Neuronal stem cell (in vitro differentiated cells): ENCODE results near the gene CCL7.

Experiments
- DNase-seq: peaks from one replicate; pipeline ENCODE4 v3.0.0-alpha.2; 2013; ENCODE audit warnings: low spot score
- H2AFZ ChIP-seq: one replicate; pipeline ENCODE4 v1.6.1; 2013; ENCODE audit warnings: mild to moderate bottlenecking, low read length, inconsistent platforms
- H2AK5ac ChIP-seq: 2 replicates; pipeline ENCODE4 v1.6.1; 2013; ENCODE audit warnings: low read depth, mild to moderate bottlenecking, inconsistent platforms, low read length, moderate library complexity, mixed read lengths
- H2BK120ac ChIP-seq: 2 replicates; pipeline ENCODE4 v1.6.1; 2013; ENCODE audit warnings: low read depth, mild to moderate bottlenecking, inconsistent platforms, low read length, moderate library complexity, mixed read lengths
- H2BK12ac ChIP-seq: one replicate; pipeline ENCODE4 v1.6.1; 2013; ENCODE audit warnings: low read length, inconsistent platforms
- H2BK15ac ChIP-seq: 2 replicates; pipeline ENCODE4 v1.6.1; 2013; ENCODE audit warnings: mild to moderate bottlenecking, low read length, inconsistent platforms, mixed read lengths
- H2BK5ac ChIP-seq: one replicate; pipeline ENCODE4 v1.6.1; 2013; ENCODE audit warnings: inconsistent platforms, mild to moderate bottlenecking, low read length, moderate library complexity
- H3K14ac ChIP-seq: one replicate; pipeline ENCODE4 v1.6.1; 2013; ENCODE audit warnings: low read length, inconsistent platforms
- H3K18ac ChIP-seq: 2 replicates; pipeline ENCODE4 v1.6.1; 2013; ENCODE audit warnings: low read length, inconsistent platforms
- H3K23ac ChIP-seq: 2 replicates; pipeline ENCODE4 v1.6.1; 2013; ENCODE audit warnings: low read depth, mild to moderate bottlenecking, mixed read lengths, low read length, inconsistent platforms; ENCODE audit not compliant: poor library complexity
- H3K27ac ChIP-seq: replicated peaks from 3 replicates; pipeline ENCODE4 v1.5.1; 2013; ENCODE audit warnings: low read length, inconsistent platforms
- H3K27me3 ChIP-seq, 3 experiments: 2 replicates each; pipeline ENCODE4 v1.6.1; 2013; ENCODE audit warnings: low read length in 3 of 3, mild to moderate bottlenecking in 2 of 3, inconsistent platforms in 1 of 3, low read depth in 1 of 3, mixed read lengths in 1 of 3, moderate library complexity in 1 of 3; ENCODE audit not compliant: control insufficient read depth in 3 of 3, insufficient read depth in 3 of 3
- H3K36me3 ChIP-seq, 2 donors: replicated peaks in 1 of 2; 2 replicates each; pipeline ENCODE4 v1.6.1; 2013; ENCODE audit warnings: low read length in 2 of 2; ENCODE audit not compliant: control insufficient read depth in 2 of 2, insufficient read depth in 2 of 2
- H3K4ac ChIP-seq: 2 replicates; pipeline ENCODE4 v1.6.1; 2013; ENCODE audit warnings: inconsistent platforms, mild to moderate bottlenecking, low read length, moderate library complexity
- H3K4me1 ChIP-seq, 2 donors: 1 replicate in 1 of 2; 2 replicates in 1 of 2; pipeline ENCODE4 v1.6.1; 2013; ENCODE audit warnings: low read length in 2 of 2, low read depth in 1 of 2; ENCODE audit not compliant: control insufficient read depth in 2 of 2, insufficient read depth in 1 of 2
- H3K4me2 ChIP-seq: one replicate; pipeline ENCODE4 v1.6.1; 2013; ENCODE audit warnings: mild to moderate bottlenecking, low read length, inconsistent platforms; ENCODE audit not compliant: insufficient read depth, poor library complexity, severe bottlenecking
- H3K4me3 ChIP-seq, 2 donors: 2 replicates each; pipeline ENCODE4 v1.5.1; 2013; ENCODE audit warnings: low read length in 2 of 2, mild to moderate bottlenecking in 2 of 2, inconsistent platforms in 1 of 2, moderate library complexity in 1 of 2
- H3K79me1 ChIP-seq: one replicate; pipeline ENCODE4 v1.6.1; 2013; ENCODE audit warnings: low read depth, mild to moderate bottlenecking, inconsistent platforms, low read length, moderate library complexity
- H3K9ac ChIP-seq: one replicate; pipeline ENCODE4 v1.6.1; 2013; ENCODE audit warnings: mild to moderate bottlenecking, low read depth, low read length, inconsistent platforms; ENCODE audit not compliant: poor library complexity
- H3K9me3 ChIP-seq, 2 donors: replicated peaks in 1 of 2; 2 replicates each; pipeline versions ENCODE3 to v1.6.1; 2013; ENCODE audit warnings: low read length in 2 of 2, mild to moderate bottlenecking in 2 of 2, inconsistent platforms in 1 of 2, low read depth in 1 of 2, mixed read lengths in 1 of 2, moderate library complexity in 1 of 2; ENCODE audit not compliant: control insufficient read depth in 2 of 2, insufficient read depth in 1 of 2
- H4K8ac ChIP-seq: one replicate; pipeline ENCODE4 v1.6.1; 2013; ENCODE audit warnings: low read depth, mild to moderate bottlenecking, inconsistent platforms, low read length, moderate library complexity
- H4K91ac ChIP-seq: one replicate; pipeline ENCODE4 v1.6.1; 2013; ENCODE audit warnings: low read length, low read depth, mild to moderate bottlenecking, inconsistent platforms; ENCODE audit not compliant: poor library complexity
- WGBS, 2 donors: extraction: QIAGEN DNeasy Blood & Tissue Kit; methylation state at CpG; one replicate each; pipeline ENCODE4 v1.1.7; 2013; ENCODE audit warnings: missing lambda C conversion rate in 2 of 2, mixed read lengths in 1 of 2; ENCODE audit not compliant: insufficient read length in 2 of 2, insufficient replicate concordance in 1 of 2; ENCODE audit errors: extremely low coverage in 2 of 2; 5-methylcytosine and 5-hydroxymethylcytosine counted together

The CCL7 gene

GRCh38 chr17:34251186-34251585 lies 18.8 kb upstream of the CCL7 start:
- H2BK12ac ChIP-seq: no peak overlapping the region
- H2AK5ac ChIP-seq: no peak overlapping the region
- H3K4me2 ChIP-seq: no peak overlapping the region
- H3K14ac ChIP-seq: no peak overlapping the region
- no peak overlapping the region for H3K27ac ChIP-seq
- H3K9me3 ChIP-seq: no peaks in the 10 kb centered on the region
- no peak overlapping the region for H2BK15ac ChIP-seq
- H3K9ac ChIP-seq: no peak overlapping the region
- no peak overlapping the region for H2BK120ac ChIP-seq
- peaks cover 0 to 12% of the 10 kb centered on the region in 2 donors for H3K4me1 ChIP-seq
- H3K18ac ChIP-seq: no peak overlapping the region
- no peak overlapping the region for H4K91ac ChIP-seq
- no peaks in the 10 kb centered on the region for H3K36me3 ChIP-seq
- H3K23ac ChIP-seq: no peak overlapping the region
- no peak overlapping the region for H2BK5ac ChIP-seq
- no peaks in the 10 kb centered on the region for H3K27me3 ChIP-seq
- H2AFZ ChIP-seq: no peak overlapping the region
- H3K79me1 ChIP-seq: no peaks in the 10 kb centered on the region
- H4K8ac ChIP-seq: no peak overlapping the region
- H3K4ac ChIP-seq: no peak overlapping the region
- WGBS, 2 donors: no CpG with 5 or more reads among the region's 3 CpGs
- no peak for DNase-seq
- H3K4me3 ChIP-seq: no peak overlapping the region

- Histone ChIP-seq H2BK12ac (no peak overlapping the region), H4K8ac (no peak overlapping the region), H3K14ac (no peak overlapping the region), H3K9me3 (no peaks in the 10 kb centered on the region), H2BK15ac (no peak overlapping the region), H3K4me3 (no peak overlapping the region), H2AK5ac (no peak overlapping the region), H3K4me1 (peaks cover 0 to 12% of the 10 kb centered on the region in 2 donors), H2BK120ac (no peak overlapping the region), H3K27me3 (no peaks in the 10 kb centered on the region), H3K4ac (no peak overlapping the region), H3K4me2 (no peak overlapping the region), H3K79me1 (no peaks in the 10 kb centered on the region), H2BK5ac (no peak overlapping the region), H3K36me3 (no peaks in the 10 kb centered on the region), H3K23ac (no peak overlapping the region), H3K27ac (no peak overlapping the region), H3K18ac (no peak overlapping the region), H4K91ac (no peak overlapping the region), H3K9ac (no peak overlapping the region), H2AFZ (no peak overlapping the region)
- no peak for DNase-seq
- no CpG with 5 or more reads among the region's 5 CpGs for WGBS, 2 donors
These were observed 18.0 kb upstream of the CCL7 start for GRCh38 chr17:34252095-34252443.

DNA sequence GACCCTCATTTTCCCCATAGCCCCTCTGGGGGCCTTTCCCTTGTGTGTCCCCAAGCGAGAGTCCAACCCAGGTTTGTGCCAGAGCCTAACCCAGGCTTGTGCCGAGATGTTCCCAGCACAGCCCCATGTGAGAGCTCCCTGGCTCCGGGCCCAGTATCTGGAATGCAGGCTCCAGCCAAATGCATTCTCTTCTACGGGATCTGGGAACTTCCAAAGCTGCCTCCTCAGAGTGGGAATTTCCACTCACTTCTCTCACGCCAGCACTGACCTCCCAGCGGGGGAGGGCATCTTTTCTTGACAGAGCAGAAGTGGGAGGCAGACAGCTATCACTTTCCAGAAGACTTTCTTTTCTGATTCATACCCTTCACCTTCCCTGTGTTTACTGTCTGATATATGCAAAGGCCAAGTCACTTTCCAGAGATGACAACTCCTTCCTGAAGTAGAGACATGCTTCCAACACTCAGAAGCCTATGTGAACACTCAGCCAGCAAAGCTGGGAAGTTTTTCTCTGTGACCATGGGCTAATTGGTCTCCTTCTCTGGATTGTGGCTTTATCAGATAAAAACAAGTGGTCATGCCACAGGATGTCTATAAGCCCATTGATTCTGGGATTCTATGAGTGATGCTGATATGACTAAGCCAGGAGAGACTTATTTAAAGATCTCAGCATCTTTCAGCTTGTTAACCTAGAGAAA lies 17.4 kb upstream of the CCL7 start:
- Histone ChIP-seq H3K4me3 (no peak overlapping the region), H3K14ac (no peak overlapping the region), H2BK15ac (no peak overlapping the region), H4K91ac (no peak overlapping the region), H3K18ac (no peak overlapping the region), H2BK5ac (no peak overlapping the region), H3K36me3 (no peaks in the 10 kb centered on the region), H3K4ac (no peak overlapping the region), H2BK120ac (no peak overlapping the region), H3K9ac (no peak overlapping the region), H4K8ac (no peak overlapping the region), H3K4me2 (no peak overlapping the region), H3K9me3 (no peaks in the 10 kb centered on the region), H3K27ac (no peak overlapping the region), H3K79me1 (no peaks in the 10 kb centered on the region), H3K27me3 (no peaks in the 10 kb centered on the region), H2AFZ (no peak overlapping the region), H3K23ac (no peak overlapping the region), H3K4me1 (peaks cover 0 to 12% of the 10 kb centered on the region in 2 donors), H2AK5ac (no peak overlapping the region), H2BK12ac (no peak overlapping the region)
- no peak for DNase-seq
- WGBS, 2 donors: no CpG with 5 or more reads among the region's 6 CpGs

GRCh38 chr17:34253139-34253525 lies 16.9 kb upstream of the CCL7 start:
- Histone ChIP-seq H3K23ac (no peak overlapping the region), H3K9ac (no peak overlapping the region), H3K27ac (no peak overlapping the region), H2AFZ (no peak overlapping the region), H2AK5ac (no peak overlapping the region), H2BK5ac (no peak overlapping the region), H3K9me3 (no peaks in the 10 kb centered on the region), H3K4ac (no peak overlapping the region), H4K91ac (no peak overlapping the region), H3K18ac (no peak overlapping the region), H3K4me1 (peaks cover 0 to 12% of the 10 kb centered on the region in 2 donors), H2BK120ac (no peak overlapping the region), H2BK12ac (no peak overlapping the region), H3K79me1 (no peaks in the 10 kb centered on the region), H4K8ac (no peak overlapping the region), H3K27me3 (no peaks in the 10 kb centered on the region), H3K14ac (no peak overlapping the region), H3K4me3 (no peak overlapping the region), H3K36me3 (no peaks in the 10 kb centered on the region), H2BK15ac (no peak overlapping the region), H3K4me2 (no peak overlapping the region)
- DNase-seq: no peak
- no CpG with 5 or more reads among the region's 3 CpGs for WGBS, 2 donors
